NCI-H226 (cell line): ENCODE data around the gene AP3B1.
"Not testable (repeated sequence)": the region's sequence is repeated elsewhere in the genome, so short reads cannot be mapped to it uniquely, and the experiment has no call there.

Experiments used
- DNase-seq: peaks from one replicate; pipeline ENCODE4 v3.0.0-alpha.2; 2015

The AP3B1 gene

DNA sequence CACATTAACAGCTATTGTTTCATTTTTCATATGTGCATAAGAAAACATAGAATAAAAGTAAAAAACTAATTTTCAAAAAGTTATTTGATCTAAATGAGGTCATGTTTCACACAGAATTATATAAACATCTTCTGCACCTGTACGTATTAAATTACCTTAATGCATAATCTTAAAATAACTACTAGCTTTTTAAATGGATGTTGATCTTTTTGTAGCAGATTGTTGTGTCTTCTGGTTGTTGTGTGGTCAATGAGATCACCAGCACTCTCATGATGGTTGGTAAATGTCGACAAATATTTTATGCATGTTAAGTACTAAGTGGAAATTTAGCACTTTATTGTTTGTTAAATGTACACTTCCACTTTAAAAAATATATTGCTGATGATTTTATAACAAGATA is 162.0 kb downstream of the AP3B1 start:
- DNase-seq: no peak

DNA sequence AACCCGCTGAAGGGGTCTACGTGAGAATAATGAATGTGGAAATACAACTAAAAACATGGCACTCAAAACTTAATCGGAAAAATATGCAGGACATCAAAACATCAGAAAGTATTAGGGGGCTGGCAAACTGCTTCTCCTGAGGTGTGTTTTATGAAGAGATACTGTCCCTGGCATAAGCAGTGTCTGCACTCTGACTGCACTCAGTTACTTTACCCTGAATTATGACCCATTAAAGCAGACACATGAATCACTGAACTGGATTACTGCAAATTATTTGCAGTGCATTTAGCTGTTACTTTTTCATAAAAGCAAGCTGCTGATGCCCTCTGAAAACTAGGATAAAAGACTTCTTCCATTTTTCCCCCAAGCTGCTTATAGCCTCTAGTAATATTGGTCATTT is 164.9 kb downstream of the AP3B1 start:
- DNase-seq: no peak

DNA sequence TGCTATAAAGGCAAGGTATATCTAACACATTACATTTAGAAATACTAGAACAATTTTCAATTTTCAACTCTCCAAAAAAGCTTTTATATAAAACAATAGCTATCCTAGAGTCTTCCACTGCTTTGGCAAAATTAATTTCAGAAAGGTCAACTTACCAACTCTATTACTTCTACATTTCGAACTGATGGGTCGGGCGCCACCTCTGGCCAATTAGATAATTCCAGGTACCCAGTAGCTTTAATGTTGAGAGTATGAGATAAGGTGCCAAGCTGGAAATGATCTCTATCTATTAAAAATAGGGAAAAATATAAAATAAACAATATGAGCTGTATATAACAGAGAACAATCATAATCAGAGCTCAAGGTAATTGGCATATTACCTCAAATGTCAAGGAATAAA is 166.6 kb downstream of the AP3B1 start:
- DNase-seq: no peak

DNA sequence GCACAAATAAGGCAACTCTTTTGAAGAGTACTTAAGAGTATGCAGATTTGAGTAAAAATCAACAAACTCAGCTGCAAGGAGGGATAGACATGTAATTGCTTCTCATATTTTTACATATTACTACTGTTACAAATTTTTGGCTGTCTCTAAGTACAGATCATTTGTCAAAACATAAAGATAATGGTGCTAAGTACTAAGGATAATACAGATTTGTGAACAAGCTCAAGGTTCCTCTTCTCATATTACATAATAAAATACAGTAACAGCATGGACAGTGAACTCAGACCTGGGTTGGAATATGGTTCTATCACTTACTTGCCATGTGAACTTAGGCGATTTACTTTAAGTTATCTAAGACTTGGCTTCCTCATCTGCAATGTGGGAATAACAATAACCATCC is 168.0 kb downstream of the AP3B1 start:
- DNase-seq: no peak

DNA sequence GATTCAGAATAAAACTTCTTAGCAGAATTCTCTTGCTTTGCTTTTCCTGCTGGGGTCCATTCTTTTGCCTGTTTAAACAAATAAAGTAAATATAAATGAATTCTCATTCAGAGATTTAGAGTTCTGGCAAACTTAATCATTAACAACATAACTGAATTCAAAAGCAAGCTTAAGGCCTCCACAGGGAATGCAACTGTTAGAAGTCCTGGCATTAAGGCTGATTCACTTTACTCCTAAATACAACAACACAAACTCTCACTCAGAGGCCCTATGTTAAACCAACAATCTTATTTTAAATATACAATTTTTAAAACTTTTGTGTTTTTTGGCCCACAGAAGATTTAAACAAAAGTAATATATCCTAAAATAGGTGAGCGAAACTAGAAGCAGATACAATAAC is 178.3 kb downstream of the AP3B1 start:
- DNase-seq: no peak

DNA sequence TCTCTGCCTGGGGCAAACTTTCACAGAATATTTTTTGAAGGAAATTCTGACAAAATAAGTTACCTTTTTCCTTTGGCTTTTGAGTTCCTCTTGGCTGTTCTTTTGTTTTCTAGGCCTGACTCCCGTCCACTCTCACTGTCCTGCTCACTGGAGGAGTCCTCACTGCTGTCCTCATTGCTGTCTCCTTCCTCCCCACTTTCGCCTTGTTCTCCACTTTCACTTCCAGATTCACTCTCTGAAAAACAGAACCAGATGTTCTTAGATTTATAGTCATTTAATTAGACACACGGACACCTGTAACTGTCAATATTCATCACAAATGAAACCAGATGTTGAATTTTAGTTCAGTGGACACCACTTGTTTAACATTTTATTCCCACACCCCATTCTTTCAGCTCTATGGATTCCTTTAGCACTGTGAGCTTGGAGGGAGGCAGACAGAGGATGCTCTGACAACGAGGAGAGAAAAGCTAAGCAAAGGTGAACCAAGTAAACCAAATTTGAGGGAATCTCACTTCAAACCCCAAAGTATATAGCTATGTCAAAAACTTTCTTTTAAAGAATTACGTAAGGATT is 180.7 kb downstream of the AP3B1 start:
- no peak for DNase-seq

DNA sequence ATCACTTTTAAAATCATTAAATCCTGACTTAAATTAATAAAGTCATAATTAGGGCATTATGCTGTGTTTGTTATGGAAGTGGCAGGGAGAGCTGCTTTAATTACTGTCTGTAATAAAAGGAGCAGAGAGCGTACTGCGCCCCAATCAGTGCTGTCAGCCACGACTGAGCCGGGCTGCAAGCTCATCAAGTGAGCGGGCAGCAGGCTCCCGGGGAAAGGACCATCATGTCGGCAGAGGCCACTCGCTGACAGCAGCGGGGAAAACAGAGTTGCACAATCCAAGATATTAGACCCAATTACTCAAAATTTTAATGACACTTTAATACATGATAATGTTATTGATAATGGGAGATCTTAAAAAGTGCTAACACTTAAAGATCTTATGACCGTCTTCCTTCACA is 181.6 kb downstream of the AP3B1 start:
- no peak for DNase-seq

DNA sequence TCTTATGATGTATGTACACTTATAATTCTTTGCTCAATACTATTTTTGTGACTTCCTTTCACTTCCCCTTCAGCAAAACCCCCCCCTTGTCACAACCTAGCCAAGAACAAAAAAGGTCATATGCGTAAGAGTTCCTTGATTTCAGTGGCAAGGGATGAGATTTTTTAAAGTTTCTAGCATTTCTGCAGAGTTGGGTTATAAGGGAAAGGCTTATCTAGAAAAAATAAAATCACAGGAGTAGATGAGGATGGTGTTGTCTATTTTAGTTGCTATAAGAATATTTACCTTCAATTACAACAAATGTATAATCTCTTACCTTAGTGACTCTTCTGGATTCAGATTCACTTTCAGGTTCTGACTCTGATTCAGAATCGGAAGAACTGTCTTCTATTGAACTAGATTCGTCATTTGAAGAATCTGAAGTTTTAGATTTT is 184.6 kb downstream of the AP3B1 start:
- DNase-seq: no peak

DNA sequence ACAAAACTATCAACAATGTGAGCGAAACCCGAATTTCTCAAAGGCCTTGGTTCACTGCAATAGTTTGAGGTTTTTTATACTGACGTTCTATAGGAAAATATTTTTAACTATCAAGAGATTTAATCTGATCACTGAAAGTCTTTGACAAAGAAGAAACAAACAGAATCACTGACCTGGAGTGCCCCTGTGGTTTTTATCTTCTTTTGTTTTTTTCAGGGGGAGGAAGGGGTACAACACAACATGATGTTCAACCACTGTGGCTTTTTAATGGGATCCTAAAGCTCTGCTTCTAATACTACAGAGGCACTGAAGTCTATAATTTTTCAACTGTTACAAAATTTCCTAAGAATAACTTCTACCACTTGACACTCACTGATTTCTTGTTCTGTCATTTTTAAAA is 185.9 kb downstream of the AP3B1 start:
- DNase-seq: no peak

DNA sequence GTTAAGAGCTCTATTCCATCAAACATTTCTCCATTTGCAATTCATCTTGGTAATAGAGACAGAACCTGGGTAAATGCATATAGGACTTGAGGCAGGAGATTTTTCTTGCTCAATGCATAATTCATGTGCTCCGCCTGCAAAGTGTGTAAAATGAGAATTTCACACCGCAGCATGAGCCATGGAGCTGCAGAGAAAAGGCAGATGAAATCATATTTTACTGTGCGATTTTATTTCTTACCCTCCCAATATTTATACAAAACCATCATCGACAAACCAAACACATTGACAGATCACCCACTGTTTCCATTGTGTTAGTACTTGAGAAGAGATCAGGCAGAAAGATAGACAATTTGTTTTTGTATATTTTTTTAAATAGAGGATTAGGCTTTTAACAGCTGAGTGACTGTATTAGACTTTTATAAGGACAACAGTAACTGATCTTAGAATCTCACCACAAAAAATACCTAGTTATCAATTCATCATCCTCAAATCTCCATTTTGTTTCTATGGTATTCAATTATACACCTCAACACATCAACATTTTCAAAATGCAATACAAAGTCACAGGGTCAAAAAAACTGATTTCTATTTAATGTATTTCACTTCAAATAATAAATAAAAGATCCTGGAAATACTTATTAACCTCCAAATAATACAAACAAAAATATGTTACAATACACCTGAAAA is 191.1 kb downstream of the AP3B1 start:
- no peak for DNase-seq

DNA sequence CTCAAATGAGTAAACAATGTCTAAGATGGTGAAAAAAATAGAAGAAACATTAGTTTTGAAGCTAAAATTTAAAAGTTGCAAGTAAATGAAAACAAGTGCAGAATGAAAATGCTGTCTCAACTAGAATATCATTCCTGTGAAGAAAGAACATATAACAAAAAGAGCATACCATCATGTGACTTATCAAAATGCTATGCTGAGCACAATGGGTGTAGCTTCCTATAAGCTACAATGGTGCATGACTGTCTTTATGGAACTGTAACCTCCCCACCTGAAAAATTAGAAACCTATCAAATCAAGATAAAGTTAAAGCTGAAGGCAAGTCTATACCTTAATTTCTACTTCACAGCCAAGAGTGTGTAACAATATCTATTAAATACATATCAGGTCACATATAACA is 192.0 kb downstream of the AP3B1 start:
- DNase-seq: no peak

DNA sequence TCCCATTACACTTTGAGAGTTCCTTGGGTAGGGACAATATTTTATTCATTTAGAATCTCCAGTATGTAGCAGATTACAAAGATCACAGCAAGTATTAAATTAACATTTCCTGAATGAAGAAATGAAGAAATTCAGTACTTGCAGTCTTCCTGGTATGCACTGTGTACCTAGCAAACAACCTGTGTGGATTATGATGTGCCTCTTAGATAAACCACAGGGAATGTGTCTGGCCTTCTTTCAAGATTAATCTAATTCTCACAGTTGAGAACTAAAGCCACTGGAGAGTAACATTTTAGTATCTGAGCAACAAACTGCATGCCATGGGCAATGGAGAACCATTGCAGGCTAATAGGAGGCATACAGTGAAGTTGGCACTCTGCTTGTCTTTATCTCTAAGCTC is 199.4 kb downstream of the AP3B1 start:
- DNase-seq: no peak

DNA sequence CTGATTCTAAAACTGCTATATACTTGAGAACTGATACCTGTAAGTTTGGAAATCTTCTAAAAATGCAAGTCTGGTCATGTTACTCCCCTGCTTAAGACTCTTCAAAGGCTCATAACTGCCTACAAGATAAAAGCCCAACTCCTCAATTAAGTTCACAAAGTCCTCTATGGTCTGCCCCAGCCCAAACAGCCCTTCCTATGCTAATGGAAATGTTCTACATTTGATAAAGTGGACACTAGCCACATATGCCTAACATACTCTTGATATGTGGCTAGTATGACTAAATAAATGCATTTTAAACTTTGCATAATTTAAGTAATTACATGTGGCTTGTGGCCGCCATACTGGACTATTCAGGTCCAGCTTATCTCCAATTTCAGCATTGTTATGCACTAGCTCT is 204.5 kb downstream of the AP3B1 start:
- DNase-seq: no peak

DNA sequence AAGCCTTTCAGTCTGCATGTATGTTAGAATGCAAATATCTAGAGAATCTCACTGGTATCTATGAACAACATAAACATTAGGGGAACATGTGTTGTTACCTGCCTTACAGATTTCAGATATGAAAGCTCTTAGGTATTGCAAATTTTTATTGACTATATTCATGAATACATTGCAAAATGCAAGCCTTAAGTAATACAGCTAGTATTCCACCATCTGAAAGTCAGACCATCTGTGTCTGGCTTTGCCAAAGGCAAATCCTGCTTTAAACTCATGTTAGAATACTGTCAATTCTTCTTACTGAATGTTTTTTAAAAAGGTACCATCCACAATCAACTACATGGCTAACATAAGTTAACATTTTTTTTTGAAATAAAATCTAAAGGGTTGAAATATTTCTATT is 215.6 kb downstream of the AP3B1 start:
- DNase-seq: no peak

DNA sequence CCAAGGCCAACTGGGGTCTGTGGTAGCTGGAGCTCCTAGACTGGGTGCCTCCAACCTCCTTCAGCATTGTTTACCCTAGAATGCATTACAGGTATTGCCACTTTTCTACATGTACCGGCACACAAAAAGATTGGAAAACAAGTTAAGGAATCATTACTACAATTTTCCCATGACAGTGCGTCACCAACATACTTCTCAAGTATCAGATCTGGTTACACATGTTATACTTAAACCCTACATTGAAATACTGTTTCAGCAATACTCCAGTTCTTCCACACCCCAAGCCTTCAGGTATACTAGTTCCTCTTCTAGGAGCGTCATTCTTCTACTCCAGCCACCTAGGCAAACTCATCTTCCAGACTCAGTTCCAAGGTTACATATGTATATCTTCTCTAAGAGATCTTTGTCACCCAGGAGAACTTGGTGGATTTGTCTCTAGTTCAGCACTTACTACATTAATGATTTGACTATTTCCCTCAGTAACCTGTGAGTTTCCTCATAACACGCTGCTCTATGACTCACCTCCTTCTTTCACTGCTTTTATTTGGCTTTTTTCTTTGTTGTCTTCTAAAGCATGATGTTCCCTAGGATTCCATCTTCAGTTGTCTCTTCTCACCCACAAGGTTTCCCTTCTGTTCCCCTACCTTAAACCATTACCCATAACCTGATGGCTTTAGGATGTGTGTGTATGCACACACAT is 217.0 kb downstream of the AP3B1 start:
- DNase-seq: no peak

DNA sequence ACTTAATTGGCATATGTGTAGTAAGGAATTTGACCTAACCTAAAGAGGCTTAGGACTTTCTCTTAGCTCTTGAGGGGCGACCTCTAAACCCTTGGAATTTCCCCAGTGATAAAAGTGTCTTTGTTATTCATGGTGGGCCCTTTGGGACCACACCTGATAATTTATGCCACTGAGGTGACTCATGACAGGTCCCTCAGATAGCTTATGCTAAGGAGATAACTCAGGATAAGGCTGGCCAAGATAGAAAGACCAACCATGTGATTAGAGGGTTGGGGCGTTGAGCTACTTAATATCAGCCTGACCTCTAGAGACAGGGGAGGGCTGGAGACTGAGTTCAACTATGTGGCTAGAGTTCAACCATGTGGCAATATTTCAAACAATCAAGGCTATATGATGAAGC is 218.1 kb downstream of the AP3B1 start:
- peak; percentile 64 for DNase-seq

DNA sequence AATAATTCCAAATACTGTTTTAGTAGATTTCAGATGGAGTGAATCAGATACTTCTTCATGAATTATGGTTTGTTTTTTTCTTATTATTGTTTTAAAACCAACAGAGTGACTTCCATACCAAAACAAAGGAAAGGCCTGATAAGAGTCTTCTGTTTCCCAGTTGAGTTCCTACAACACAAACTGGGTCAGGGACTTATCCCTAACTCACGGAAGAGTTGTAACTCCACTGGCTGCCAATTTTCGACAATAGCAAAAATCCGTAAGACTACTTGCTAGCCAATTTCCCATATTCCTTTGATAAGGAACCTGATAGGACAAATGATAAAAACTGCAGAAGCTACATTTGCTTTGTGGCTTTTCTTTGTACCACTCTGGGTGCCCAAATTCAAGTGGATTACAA is 219.2 kb downstream of the AP3B1 start:
- DNase-seq: no peak

DNA sequence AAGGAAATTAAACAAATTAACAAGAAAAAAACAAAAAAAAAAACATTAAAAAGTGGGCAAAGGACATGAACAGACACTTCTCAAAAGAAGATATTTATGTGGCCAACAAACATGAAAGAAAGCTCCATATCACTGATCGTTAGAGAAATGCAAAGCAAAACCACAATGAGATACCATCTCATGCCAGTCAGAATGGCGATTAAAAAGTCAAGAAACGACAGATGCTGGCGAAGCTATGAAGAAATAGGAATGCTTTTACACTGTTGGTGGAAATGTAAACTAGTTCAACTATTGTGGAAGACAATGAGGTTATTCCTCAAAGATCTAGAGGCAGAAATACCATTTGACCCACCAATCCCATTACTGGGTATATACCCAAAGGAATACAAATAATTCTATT is 223.8 kb downstream of the AP3B1 start:
- DNase-seq: not testable (repeated sequence)

DNA sequence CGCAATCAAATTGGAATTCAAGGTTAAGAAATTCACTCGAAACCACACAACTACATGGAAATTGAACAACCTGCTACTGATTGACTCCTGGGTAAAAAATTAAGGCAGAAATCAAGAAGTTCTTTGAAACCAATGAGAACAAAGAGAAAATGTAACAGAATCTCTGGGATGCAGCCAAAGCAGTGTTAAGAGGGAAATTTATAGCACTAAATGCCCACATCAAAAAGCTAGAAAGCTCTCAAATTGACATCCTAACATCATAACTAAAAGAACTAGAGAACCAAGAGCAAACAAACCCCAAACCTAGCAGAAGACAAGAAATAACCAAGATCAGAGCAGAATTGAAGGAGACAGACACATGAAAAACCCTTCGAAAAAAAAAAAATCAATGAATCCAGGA is 226.9 kb downstream of the AP3B1 start:
- DNase-seq: not testable (repeated sequence)

DNA sequence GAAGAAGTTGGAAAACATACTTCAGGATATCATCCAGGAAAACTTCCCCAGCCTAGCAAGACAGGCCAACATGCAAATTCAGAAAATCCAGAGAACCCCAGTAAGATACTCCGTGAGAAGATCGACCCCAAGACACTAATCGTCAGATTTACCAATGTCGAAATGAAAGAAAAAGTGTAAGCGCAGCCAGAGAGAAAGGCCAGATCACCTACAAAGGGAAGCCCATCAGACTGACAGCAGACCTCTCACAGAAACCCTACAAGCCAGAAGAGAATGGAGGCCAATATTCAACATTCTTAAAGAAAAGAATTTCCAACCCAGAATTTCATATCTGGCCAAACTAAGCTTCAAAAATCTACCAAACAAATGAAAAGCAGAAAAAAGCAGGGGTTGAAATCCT is 227.8 kb downstream of the AP3B1 start:
- not testable (repeated sequence) for DNase-seq

DNA sequence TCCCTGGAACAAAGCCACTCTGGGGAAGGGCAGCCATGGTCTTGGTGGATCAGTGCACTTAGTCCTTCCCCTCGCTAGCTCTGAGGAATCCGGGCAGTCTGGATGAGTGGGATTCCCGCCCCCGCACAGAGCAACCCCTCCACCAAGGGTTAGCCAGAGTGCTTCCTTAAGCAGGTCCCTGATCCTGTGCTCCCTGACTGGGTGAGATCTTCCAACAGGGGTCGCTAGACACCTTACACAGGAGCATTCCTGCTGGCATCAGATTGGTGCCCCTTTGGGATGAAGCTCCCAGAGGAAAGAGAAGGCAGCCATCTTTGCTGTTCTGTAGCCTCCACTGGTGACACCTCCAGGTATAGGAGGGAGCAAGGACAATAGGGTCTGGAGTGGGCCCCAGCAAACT is 228.8 kb downstream of the AP3B1 start:
- DNase-seq: no peak

DNA sequence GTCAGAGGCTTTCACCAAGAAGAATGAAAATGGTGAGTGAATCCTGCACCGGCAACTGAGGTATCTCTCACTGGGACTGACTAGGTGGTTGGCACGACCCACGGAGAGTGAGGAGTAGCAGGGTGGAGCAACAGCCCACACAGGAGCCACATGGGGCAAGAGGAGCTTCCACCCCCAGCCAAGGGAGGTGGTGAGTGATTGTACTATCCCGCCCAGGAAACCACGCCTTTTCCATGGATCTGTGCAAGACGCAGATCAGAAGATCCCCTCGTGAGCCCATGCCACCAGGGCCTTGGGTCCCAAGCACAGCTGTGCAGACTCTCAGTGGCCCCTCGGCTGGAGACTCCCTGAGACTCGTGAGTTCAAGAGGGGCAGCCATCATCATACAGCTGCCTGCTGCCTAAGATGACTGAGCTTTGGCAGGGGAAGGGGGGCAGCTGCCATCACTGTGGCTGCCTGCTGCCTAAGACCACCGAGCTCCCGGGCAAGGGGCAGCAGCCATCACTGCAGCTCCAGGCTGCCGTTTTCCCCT is 229.5 kb downstream of the AP3B1 start:
- no peak for DNase-seq

DNA sequence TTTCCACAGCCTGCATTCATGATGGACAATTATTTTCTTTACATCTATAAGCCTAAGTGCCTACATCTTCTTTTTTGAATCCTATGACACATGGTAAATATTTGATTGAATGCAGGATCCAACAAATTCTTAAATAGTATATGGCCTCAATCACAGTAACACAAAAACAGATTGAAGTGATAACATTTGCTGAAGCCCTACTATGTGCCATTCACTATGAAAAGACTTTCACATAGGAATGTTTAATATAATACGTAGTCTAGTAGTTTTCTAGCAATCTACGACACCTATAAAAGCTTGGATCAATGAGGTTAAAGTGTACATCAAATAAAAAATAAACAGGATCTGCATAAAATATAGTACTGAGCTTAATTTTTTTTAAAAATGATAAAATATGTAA is 231.0 kb downstream of the AP3B1 start:
- no peak for DNase-seq

DNA sequence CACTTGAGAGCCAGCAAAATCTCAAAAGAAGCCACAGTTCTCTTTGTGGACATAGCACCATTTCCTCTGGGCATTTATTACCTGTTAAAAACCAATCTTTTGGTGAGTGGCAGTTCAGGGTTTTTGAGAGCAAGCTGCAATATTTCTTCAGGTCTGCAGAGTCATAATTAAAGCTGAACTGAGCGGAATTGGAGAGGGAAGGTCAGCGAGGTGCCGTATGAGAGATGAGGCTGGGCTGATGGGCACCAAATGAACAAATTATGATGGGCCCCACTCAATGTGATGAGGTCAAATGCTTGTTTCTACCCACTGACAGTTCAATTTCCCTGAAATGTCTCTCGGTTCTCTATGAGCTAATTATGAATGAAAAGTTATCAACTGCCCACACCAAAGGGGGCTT is 231.9 kb downstream of the AP3B1 start:
- no peak for DNase-seq
